PC-9 (cell line): ENCODE results near the gene VAPA.

Experiments
- CTCF ChIP-seq: fragments of 200-600 bp; sonication (generic); conservative IDR thresholded peaks from 2 replicates; pipeline ENCODE4 v1.6.1; 2017; ENCODE audit warnings: mixed run types, antibody characterized with exemption, mild to moderate bottlenecking, moderate library complexity
- EZH2 ChIP-seq: fragments of 200-600 bp; sonication (generic); IDR thresholded peaks from 2 replicates; pipeline ENCODE4 v1.8.0; 2017; ENCODE audit warnings: antibody characterized with exemption, low read depth

GRCh38 chr18:9918016-9918680, 4.3 kb downstream of the VAPA start:
- TF ChIP-seq CTCF (no peak), EZH2 (no peak)
